ENCODE measurements around the gene ATXN7L1.
"Not testable (repeated sequence)": the region's sequence is repeated elsewhere in the genome, so short reads cannot be mapped to it uniquely, and the experiment has no call there.

ATXN7L1 gene

DNA sequence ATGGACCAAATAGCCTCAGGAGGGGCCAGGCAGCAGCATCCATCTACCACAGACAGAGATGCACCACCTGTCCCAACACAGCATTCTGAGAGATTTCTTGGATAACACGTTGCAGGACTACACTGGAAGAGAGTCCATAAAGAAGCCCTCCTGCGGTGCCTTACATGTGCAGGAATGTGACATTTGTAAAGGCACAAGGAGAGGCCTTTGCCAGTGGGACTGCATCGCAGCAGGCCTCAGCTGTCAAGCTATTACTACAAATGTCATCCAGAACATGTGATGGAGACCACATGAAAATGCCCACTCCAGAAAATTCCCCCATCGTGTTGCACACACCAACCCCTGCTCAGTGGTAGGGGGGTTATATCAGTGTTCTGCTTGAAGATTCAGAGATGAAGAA, 77.4 kb downstream of the ATXN7L1 start:
- DNase-seq: no peak

DNA sequence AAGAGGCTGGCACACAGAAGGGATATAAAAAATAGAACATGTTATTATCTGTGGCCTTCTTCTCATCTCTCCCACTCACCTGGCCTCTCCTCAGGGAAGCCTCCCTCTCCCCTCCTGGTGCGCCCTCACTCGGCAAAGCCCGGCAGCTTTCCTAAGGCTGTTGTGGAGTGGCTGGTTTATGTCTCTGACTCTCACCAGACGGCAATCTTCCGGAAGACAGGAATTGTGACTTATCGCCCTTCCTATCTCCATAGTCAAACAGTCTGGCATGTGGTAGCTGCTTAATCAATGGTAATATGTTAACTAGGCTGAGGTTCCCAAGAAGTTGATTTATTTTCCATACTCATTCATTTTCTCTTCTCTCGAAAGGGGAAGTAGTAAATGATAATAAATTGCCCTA, 78.7 kb downstream of the ATXN7L1 start:
- no peak for DNase-seq

DNA sequence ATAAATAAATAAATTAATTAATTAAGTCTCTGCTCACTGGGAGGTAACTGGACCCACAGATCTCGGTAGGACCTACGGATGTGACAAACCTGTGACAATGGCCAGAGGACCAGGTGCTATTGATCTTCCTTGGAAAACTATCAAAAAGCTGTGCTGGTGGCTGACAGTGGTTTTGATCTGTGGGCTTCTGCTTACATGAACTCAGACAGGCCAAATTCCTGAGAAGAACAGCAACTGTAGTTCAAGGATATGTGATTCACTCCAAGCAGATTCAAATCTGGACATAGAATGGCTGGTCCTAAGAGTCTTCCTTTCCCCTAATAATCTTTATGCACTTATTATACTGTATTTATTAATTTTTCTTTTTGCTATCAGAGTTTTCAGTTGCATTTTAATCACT, 80.0 kb downstream of the ATXN7L1 start:
- no peak for DNase-seq

DNA sequence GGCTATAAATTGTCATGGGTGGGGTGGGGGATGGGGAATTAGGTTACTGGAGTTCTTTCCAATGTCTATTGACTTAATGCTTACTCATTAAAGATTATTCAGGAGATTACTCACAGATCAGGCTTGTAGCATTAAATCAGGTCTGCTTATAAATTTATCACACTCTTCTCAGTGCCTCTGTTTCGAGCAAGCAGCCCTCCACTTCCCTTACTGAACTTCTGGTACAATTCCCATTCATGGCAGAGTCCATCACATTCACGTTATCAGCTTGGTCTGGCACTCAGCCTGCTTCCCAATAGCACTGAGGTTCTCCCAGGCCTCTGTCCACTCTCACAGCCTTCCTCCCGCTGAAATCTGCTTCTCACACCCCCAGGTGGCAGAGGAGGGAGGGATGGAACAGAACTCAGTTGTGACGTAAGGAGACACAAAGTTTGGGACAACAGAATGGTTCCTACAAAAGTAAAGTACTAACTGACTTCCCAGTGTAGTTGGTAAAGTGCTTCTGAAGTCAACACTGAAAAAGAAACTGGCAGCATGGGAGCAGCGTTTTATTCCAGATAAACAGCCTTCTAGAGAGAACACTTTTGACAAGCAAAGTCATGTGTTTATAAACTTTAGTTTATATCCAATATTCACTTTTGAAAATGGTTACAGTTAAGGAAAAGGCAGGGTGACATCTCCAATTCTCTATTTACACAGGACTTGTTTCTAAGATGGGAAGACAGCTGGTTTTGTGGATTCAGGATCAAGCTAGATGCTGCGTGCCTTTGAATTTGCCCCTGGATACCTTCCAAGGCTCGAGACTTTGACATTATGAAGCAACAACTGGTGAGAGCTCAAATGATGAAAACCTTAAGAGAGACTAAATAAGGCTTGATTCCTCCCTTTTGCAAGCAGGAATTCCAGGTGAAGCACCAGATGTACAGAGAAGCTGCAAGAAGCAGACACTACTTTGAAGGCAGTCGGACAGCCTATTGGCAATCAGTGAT, 81.4 kb downstream of the ATXN7L1 start:
- DNase-seq: no peak

DNA sequence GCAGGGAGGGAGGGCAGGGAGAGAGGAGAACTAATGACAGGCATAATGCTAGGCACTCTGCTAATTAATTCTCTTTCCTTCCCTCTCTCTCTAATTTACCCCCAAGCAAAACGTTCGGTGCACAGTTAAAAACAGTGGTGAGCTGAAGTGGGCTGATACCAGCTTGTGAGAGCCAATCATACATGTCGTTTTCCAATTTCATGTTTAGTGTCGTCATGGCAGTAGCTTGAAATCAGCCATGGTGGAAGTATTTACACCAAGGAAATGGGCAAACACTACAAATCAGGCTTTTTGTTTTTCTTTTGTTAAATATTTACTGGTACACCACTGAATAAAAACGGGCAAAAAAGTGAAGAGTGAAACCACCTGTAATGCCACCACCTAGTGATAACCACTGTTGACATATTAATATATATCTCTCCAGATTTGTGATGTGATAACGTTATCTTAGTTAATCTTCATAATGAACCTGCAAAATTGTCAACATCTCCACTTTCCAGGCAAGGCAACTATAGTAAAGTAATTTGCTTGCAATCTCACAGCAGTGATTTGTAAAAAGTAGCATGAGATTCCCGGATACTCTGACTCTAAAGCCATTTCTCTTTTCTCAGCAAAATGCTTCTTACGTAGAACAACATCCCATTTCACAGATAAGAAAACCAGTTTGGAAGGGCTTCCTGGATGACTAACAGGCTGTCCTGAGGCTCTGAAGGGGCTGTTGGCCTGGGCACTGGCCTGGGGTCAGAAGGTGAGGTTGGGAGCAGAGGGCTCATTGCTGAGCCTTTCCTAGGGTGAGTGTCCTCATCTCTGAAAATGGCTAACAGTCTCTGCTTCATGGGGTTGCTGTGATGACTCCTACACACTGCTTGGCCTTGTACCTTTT, 83.7 kb downstream of the ATXN7L1 start:
- DNase-seq: no peak

DNA sequence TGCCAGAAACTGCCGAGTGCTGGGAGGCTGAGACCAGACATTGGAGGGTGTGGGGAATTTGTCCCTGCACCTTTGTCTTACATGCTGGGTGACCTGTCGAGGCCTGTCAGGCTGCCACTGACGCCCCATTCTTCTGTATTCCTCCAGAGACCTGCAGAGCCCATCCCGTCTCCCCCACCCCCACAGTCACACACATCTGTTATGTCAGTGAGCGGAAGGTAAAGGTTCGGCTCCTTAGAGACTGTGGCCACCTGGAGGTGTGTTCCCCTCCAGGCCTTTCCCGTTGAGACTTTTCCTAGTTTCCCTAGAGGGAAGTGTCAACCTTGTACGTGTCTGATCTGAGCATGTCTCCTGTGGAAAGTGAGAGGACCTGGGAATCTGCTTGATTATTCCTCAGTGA, 84.5 kb downstream of the ATXN7L1 start:
- no peak for DNase-seq

DNA sequence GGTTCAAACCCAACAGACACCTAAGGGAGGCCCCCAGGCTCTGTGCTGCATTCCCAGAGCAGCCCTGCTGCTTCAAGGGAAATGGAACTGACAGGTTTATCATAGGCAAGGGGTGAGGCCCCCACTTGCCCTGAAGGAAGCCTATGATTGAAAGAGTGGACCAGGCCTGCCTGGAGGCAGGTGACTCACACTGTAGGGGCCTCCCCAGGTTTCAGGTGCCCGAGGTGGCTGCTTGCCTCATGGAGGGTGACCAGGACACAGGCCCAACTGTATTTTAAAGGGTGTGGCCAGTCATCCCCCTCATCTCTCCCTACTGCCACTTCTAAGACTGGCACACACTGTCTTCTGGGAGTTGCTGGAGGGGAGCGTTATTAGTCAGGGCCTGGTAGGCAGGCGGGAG, 85.4 kb downstream of the ATXN7L1 start:
- DNase-seq: no peak

DNA sequence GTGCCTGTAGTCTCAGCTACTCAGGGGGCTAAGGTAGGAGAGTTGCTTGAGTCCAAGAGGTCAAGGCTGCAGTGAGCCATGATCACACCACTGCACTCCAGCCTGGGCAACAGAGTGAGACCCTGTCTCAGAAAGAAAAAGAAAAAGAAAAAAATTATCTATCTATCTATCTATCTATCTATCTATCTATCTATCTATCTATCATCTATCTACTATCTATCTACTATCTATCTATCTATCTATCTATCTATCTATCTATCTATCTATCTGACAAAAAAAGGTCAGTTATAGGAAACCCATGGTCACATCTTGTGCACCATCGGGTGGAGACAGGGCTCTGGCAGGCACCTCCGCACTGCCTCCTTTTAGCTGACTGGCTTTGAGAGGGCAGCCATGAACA, 85.9 kb downstream of the ATXN7L1 start:
- DNase-seq: not testable (repeated sequence)

DNA sequence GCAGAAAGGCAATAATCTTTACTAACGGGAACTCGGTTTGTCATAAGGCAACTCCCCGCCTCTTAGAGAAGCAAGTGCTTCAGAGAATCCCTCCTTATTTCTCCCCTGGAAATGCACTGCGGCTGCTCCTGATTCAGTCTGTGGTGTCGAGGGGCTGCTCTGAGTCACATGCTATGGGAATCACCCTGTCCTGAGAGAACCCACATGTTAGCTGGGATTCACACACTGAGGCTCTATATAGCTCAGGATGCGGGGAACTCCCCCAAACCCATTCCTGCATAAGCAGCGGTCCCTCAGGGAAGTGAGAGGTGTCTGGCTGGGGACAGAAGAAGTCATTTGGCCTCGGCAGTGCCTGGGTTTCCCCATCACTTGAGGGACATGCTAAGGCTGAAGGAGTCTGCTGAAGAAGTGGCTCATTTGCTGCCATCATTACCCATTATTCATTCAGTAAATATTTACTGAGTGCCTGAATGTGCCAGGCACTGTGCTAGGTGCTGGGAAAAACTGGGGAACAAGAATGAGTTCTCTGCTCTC, 87.5 kb downstream of the ATXN7L1 start:
- DNase-seq: no peak

DNA sequence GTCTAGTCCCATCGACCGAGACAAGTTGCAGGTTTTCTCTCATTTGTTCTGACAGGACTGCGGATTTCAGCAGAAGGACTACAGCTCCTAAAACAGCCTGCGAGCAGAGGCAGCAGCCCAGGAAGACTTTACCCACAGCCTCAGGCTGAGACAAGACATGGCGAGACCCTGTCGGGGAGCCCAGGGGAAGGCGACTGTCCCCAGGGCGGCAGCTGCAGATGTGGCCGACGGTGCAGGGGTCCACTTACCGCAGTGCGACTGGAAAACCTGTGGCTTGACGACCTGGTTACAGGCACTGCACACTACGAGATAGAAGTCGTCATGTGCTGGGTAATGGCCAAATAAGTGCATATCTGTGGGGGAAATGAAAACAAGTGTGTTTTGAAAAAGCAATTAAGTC, 88.0 kb downstream of the ATXN7L1 start:
- DNase-seq: no peak

DNA sequence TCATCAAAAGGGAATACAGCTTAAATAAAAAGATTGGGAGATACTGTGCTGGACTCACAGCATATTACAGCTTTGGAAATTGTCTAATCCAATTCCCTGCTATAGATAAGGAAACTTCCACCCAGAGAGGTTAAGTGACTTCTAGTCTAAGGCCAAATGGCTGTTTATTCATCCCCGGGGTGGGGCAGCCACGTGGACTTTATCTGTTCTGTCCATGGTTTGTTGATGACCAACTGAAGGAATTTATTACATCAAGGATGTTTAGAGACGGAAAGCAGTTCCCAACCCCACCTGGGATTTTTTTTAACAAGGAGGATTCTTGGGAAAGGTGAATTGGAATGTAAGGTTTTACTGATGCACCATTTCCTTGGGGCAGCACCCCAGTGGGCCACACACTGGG, 88.6 kb downstream of the ATXN7L1 start:
- DNase-seq: no peak

DNA sequence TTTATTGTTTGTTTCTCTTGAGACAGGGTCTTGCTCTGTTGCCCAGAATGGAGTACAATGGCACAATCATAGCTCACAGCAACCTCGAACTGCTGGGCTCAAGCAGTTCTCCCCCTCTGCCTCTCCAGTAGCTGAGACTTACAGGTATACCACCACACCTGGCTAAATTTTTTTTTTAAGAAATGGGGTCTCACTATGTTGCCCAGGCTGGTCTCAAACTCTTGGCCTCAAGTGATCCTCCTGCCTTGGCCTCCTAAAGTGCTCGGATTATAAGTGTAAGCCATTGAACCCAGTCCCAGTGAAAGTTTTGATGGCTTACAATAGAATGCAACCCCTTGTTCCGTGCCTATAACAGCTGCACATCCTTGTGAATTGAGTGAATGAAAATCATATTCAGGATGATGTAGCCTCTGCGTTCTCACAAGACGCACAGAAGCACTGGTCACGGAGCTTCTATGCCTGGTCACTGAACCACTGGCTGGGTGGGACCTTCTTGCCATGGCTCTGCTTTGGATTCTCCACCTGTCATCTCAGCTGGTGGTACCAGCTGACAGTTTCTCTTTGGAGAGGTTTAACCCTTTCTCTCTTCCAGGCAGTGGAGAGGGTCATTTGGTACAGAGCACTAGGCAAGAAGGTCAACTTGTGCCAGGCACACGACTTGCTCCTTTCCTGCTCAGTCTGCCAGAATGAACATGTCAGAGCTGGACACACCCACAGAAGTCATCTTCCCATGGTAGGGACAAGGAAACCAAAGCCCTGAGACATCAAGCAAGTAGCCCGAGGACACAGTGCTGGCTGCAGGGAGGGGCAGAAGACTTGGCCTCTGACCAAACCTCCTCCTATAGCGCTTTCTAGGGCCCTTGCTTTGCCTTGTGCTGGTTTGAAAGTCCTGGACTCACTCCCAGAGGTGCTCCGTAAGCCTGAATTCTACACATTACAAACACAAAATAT, 89.6 kb downstream of the ATXN7L1 start:
- DNase-seq: no peak

DNA sequence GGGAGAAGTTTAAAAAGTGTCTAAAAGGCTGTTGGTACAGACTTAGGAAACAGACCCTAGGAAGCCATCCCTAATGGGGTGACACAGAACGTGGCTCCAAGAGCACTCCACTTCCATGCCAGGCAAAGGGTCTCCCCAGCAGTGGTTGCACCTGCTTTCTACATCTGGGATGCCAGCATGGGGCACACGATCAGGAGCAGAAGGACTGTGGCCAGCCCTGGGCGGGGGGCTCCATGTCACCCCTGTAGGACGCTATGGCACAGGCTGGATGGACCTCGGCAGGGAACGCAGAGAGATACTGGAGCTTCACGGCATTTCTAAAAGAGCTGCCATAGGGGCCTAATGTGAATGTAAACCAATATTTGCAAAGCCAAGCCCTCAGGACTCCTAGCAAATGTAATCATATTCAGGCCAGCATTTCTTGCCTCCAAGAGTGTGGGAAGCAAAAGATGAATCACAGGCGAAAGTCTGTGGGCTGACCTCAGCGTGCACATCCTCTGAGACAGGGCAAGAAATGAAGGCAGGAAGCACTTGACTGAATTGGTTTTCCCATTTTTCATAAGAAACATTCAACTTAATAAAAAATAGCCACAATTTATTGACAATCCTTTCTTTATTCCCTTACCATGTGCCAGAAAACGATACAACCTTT, 93.9 kb downstream of the ATXN7L1 start:
- DNase-seq: no peak

DNA sequence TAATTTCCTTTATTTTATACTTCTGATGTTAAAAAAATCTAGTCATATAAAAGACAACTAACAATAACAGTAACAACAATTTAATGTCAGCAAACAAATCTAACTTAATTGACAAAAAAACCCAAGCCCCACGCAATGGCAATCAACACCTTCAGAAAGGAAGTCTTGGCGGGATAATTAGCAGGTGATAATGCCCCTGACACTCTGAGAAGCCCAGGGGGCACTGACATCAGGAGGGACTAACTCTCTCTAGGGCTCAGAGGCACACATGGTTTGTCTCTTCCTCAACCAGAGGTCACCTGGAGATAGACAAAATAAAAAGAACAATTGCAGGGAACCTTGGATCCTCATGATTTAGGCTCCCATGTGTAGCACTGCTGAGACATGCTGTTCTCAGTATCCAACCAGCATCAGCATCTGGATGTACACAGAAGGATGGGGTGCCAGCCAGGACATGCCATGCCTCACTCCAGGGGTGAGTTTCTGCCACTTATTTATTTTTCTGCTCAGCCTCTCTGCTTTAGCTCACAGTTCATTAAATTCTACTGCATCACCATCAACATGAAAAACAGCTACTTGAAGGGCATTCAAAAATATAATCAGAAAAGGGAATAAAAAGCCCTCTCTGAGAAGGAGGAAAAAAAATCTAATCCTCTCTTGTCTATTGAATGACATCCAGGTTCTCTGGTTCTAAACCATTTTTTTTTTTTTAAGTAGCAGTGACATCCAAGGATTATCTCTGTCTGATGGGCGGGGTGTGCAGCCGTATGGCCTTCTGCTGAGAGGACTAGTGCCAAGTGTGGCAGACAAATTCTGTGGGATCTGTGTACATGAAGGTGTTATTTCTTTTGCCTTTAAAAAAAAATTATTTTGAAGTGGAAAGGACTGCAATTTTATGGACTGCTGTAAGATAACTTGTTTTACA, 96.3 kb downstream of the ATXN7L1 start:
- no peak for DNase-seq

DNA sequence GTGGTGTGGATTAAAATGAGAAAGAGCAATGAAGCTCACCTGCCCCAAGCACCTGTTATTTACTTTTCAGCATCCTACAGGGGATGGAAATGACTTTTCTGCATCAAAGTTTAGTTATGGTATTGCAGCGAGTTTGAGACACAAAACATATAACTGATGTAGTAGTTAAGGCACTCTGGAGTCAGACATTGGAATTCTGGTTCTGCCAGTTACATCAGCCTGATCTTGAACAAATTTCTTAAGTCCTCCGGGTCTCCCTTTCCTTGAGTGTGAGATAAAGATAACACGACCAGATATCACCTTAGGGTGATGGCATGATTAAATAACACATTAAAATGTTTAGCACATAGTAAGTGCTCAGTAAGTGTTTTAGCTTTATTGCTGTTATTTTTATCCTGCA, 97.4 kb downstream of the ATXN7L1 start:
- DNase-seq: no peak

DNA sequence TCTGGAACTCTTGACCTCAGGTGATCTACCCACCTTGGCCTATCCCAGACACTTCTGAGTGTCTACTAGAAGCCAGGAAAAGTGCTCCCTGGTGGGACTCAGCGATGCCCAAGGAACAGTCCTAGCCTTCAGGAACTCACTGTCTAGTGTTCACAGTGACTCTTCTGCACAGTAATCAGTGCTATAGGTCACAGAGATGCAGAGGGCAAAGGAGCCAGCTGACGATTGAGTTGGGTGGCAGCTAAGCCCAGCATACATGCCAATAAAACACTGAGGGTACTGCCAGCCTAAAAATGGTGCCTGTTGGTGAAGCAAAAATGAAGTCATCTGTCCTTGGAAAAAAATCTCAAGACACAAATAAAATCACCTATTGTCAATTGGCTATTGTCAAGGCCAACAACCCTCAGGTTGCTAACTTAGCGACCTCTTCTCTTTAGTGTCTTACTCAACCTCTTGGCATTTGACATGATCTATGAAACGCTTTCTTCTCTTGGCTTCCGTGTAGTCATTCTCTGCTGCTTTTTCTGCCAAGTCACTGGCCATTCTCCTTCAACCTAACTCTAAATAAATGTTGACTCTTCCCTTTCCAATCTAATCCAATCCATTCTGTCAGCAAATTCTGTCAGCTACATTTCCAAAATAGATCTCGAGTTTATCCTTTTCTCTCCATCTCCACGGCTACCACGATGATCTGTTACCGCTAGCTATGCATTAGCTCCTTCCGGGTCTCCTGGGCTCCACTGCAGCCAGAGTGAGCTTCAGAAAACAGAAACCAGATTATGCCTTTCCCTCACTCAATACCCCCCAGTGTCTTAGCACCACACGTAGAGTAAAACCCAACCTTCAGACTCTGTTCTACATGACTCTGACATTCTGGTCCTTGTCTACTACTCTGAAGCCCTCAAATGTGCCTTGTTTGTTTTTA, 99.2 kb downstream of the ATXN7L1 start:
- no peak for DNase-seq

DNA sequence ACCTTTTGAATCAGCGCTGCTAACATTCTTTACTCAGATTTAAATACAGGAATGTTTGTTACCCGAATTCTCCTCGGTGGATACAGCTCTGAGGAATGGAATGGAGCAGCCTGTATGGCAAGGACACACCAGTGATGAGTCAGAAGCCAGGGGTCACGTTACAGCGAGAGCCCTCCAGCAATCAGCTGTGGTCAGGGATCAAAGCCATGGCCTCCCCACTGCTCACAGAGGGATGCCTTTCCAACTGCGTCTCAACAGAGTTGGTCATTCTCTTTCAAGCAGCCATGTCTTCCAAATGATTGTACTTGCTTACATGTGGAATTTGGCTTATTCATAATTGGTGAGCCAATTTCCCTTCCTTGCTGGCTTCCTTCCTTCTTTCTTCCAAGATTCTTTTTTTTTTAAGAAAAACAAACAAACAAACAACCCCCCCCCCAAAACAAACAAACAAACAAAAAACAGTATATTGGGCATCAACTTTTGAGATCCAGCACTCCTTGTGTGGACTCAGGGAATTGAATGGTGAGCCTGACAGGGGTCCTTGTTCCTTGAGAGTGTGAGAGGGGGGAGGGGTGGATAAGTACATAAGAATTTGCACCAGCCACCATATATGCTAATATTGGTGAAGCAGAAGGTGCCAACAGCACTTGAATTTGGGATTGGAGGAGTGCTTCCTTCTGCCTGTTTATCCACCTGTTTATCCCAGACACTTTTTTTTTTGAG, 100.2 kb downstream of the ATXN7L1 start:
- no peak for DNase-seq

DNA sequence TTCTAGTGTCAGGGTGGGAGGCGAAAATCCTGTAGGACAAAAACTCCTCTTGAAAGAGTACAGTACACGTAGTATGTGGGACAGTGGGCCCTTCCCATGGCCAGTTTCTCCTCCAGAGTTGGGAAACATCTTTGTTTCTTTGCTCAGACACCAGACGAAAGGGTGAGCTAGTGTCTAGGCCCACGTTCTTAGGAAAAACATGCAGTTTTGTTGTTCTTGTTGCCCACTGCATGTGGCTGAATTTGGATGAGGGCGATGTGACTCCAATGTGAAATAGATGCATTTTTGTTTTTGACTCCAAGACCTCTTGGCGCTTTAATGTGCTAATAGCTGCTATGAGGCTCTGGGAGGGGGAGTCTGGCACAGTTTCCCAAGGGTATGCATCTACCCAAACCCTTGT, 100.8 kb downstream of the ATXN7L1 start:
- DNase-seq: no peak

DNA sequence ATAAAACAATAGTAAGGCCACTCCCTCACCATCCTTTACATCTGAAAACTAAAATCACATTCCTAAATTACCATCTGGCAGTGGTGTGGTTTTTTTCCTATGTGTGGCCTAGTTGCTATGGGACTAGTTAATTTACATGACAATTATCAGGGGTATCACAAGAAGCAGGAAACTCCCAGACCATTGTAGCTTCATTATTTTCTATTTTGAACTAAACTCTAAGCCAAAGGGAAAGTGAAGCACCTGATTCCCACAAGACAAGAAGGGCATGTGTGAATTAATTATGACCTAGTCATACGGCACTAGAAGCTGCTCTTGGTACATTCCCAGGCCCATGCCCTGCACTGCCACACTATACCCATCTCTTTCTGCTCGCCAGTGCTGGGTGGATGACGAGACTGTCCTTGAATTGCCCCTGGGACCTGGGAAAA, 103.4 kb downstream of the ATXN7L1 start:
- DNase-seq: no peak
